Left ventricle myocardium inferior (tissue), 1 donor: Measurements from ENCODE around the gene HOXA4. TPM values are rescaled to one million over a fixed set of nuclear protein-coding genes. Genes with fewer than 3 reads are reported as not detected.
A peak's percentile ranks its signal among the peaks of the same experiment; 100 is the strongest.

Source experiments
- DNase-seq: peaks from one replicate; pipeline ENCODE4 v3.0.0-alpha.2; 2020
- H3K27ac ChIP-seq: fragments of 200-600 bp; replicated peaks from 2 replicates; pipeline ENCODE4 v1.8.0; 2021
- H3K27me3 ChIP-seq: fragments of 200-600 bp; 2 replicates; pipeline ENCODE4 v1.8.0; 2021; ENCODE audit warnings: low read depth
- H3K36me3 ChIP-seq: fragments of 200-600 bp; 2 replicates; pipeline ENCODE4 v1.8.0; 2021
- H3K4me1 ChIP-seq: fragments of 200-600 bp; 2 replicates; pipeline ENCODE4 v1.8.0; 2021
- H3K4me3 ChIP-seq: fragments of 200-600 bp; 2 replicates; pipeline ENCODE4 v1.8.0; 2021; ENCODE audit warnings: mild to moderate bottlenecking, moderate library complexity
- H3K9me3 ChIP-seq: fragments of 200-600 bp; replicated peaks from 2 replicates; pipeline ENCODE4 v1.8.0; 2021
- CTCF ChIP-seq: fragments of 200-600 bp; IDR thresholded peaks from 2 replicates; pipeline ENCODE4 v1.8.0; 2021; ENCODE audit warnings: antibody characterized with exemption, mild to moderate bottlenecking, borderline replicate concordance
- intact Hi-C: fragments of 100-400 bp; cut with micrococcal nuclease; formaldehyde crosslinking; loops from one replicate; pipeline ENCODE4 v1.11.0; 2022
- total RNA-seq: library from RNA; stranded (reverse); fragmentation: NEBNext Ultra II Directional; extraction: Animal tissue kit (Norgen Biotek cat#: 25700); gene quantifications from one replicate; pipeline ENCODE4 v1.2.1, GENCODE V29; 2021
- donor health status: DM: no; HTN: yes; CAD: no; lungs with severe emphysema.

HOXA4 gene
- total RNA-seq, 1 donor from 2014 or later: not detected

- no peak for DNase-seq
- Histone ChIP-seq H3K27ac (peak overlapping the region; percentile 77), H3K36me3 (no peaks in the 10 kb centered on the region), H3K4me1 (peaks cover 10% of the 10 kb centered on the region), H3K9me3 (no peaks in the 10 kb centered on the region), H3K27me3 (peaks cover 100% of the 10 kb centered on the region), H3K4me3 (peak overlapping the region; percentile 67)
- TF ChIP-seq CTCF: peak; percentile 16
- intact Hi-C loops: no loop called here
These were observed 623 bp downstream of the HOXA4 start for GRCh38 chr7:27129729-27130539.

GRCh38 chr7:27128776-27129728, 1.5 kb downstream of the HOXA4 start:
- H3K4me1 ChIP-seq: peaks cover 10% of the 10 kb centered on the region
- no peak for TF ChIP-seq CTCF
- no peaks in the 10 kb centered on the region for H3K36me3 ChIP-seq
- H3K27me3 ChIP-seq: peaks cover 100% of the 10 kb centered on the region
- no peak overlapping the region for H3K27ac ChIP-seq
- H3K4me3 ChIP-seq: peak overlapping the region; percentile 67
- no peak for DNase-seq
- intact Hi-C loops: no loop called here
- H3K9me3 ChIP-seq: no peaks in the 10 kb centered on the region

GRCh38 chr7:27128034-27128433, 2.5 kb downstream of the HOXA4 start:
- intact Hi-C loops: no loop called here
- Histone ChIP-seq H3K27ac (no peak overlapping the region), H3K4me1 (peaks cover 10% of the 10 kb centered on the region), H3K4me3 (no peak overlapping the region), H3K9me3 (no peaks in the 10 kb centered on the region), H3K27me3 (peaks cover 100% of the 10 kb centered on the region), H3K36me3 (no peaks in the 10 kb centered on the region)
- DNase-seq: no peak
- TF ChIP-seq CTCF: no peak

- intact Hi-C loops: no loop called here
- H3K27me3 ChIP-seq: peaks cover 100% of the 10 kb centered on the region
- TF ChIP-seq CTCF: no peak
- H3K4me3 ChIP-seq: no peak overlapping the region
- no peaks in the 10 kb centered on the region for H3K36me3 ChIP-seq
- no peaks in the 10 kb centered on the region for H3K9me3 ChIP-seq
- H3K27ac ChIP-seq: no peak overlapping the region
- peaks cover 10% of the 10 kb centered on the region for H3K4me1 ChIP-seq
- no peak for DNase-seq
These were observed 3.8 kb downstream of the HOXA4 start for GRCh38 chr7:27126596-27127327.

GRCh38 chr7:27125986-27126394, 4.6 kb downstream of the HOXA4 start:
- Histone ChIP-seq H3K4me3 (no peak overlapping the region), H3K9me3 (no peaks in the 10 kb centered on the region), H3K27ac (no peak overlapping the region), H3K4me1 (peaks cover 6% of the 10 kb centered on the region), H3K27me3 (peaks cover 98% of the 10 kb centered on the region), H3K36me3 (no peaks in the 10 kb centered on the region)
- no peak for TF ChIP-seq CTCF
- no peak for DNase-seq
- intact Hi-C loops: no loop called here
